Cerebellar nuclear complex (tissue), 1 donor: ENCODE data around the gene SPAG9.
A peak's percentile ranks its signal among the peaks of the same experiment; 100 is the strongest.
"Not testable (repeated sequence)": the region's sequence is repeated elsewhere in the genome, so short reads cannot be mapped to it uniquely, and the experiment has no call there.

Experiments
- DNase-seq, 2 experiments: peaks; one replicate each; lab custom pipeline; 2025; lab: John Stamatoyannopoulos, UW

The SPAG9 gene

GRCh38 chr17:51088287-51088686, 32.4 kb downstream of the SPAG9 start:
- DNase-seq, result no peak

- DNase-seq, result no peak
Measured at GRCh38 chr17:51087072-51087757, 33.5 kb downstream of the SPAG9 start.

- DNase-seq, result no peak
Measured at GRCh38 chr17:51085150-51085805, 35.4 kb downstream of the SPAG9 start.

- no peak for DNase-seq
Measured at GRCh38 chr17:51083981-51084380, 36.7 kb downstream of the SPAG9 start.

- DNase-seq, result not testable (repeated sequence)
Measured at GRCh38 chr17:51083364-51083763, 37.3 kb downstream of the SPAG9 start.

GRCh38 chr17:51079049-51079448, 41.6 kb downstream of the SPAG9 start:
- no peak for DNase-seq

- no peak for DNase-seq
Measured at GRCh38 chr17:51078009-51078592, 42.6 kb downstream of the SPAG9 start.

- no peak for DNase-seq
Measured at GRCh38 chr17:51076821-51077220, 43.8 kb downstream of the SPAG9 start.

GRCh38 chr17:51071556-51071955, 49.1 kb downstream of the SPAG9 start:
- no peak for DNase-seq

- no peak for DNase-seq
Measured at GRCh38 chr17:51065466-51065865, 55.2 kb downstream of the SPAG9 start.

GRCh38 chr17:51064061-51064735, 56.5 kb downstream of the SPAG9 start:
- no peak for DNase-seq

- no peak for DNase-seq
Measured at GRCh38 chr17:51060396-51060795, 60.3 kb downstream of the SPAG9 start.

GRCh38 chr17:51059781-51060180, 60.9 kb downstream of the SPAG9 start:
- DNase-seq, result no peak

GRCh38 chr17:51057534-51057933, 63.1 kb downstream of the SPAG9 start:
- DNase-seq, result no peak

GRCh38 chr17:51056813-51057510, 63.7 kb downstream of the SPAG9 start:
- DNase-seq, result peak in 1 of 2 experiments; percentile 16

- DNase-seq, result no peak
Measured at GRCh38 chr17:51054748-51055147, 65.9 kb downstream of the SPAG9 start.

GRCh38 chr17:51052235-51052634, 68.4 kb downstream of the SPAG9 start:
- DNase-seq, result no peak

GRCh38 chr17:51050291-51051033, 70.2 kb downstream of the SPAG9 start:
- DNase-seq, result no peak

GRCh38 chr17:51046514-51047384, 73.9 kb downstream of the SPAG9 start:
- DNase-seq, result peak; percentile 98

- no peak for DNase-seq
Measured at GRCh38 chr17:51046046-51046445, 74.6 kb downstream of the SPAG9 start.
